HG03135 (cell line): ENCODE results near the gene HSF5.
"Not testable (repeated sequence)": the region's sequence is repeated elsewhere in the genome, so short reads cannot be mapped to it uniquely, and the experiment has no call there.

Source experiments
- ATAC-seq: cut with Tn5 transposase; IDR thresholded peaks from one replicate; pipeline ENCODE4 v1.9.1; 2021; ENCODE audit warnings: mild to moderate bottlenecking, moderate library complexity; ENCODE audit not compliant: unreplicated experiment

The HSF5 gene

GRCh38 chr17:58517378-58517927, 29.2 kb upstream of the HSF5 start:
- ATAC-seq = no peak

GRCh38 chr17:58516644-58517377, 28.6 kb upstream of the HSF5 start:
- no peak for ATAC-seq

GRCh38 chr17:58515286-58515685, 27.1 kb upstream of the HSF5 start:
- ATAC-seq = no peak

- ATAC-seq = no peak
These were observed 26.6 kb upstream of the HSF5 start for GRCh38 chr17:58514770-58515157.

GRCh38 chr17:58513965-58514769, 26.0 kb upstream of the HSF5 start, which contains the start of gene MTMR4:
Gene MTMR4, minus strand, starts transcription at chr17:58514638. Its CDS starts 231 bp downstream, at chr17:58514407.
- ATAC-seq = no peak

- no peak for ATAC-seq
These were observed 25.2 kb upstream of the HSF5 start for GRCh38 chr17:58513267-58513964.

GRCh38 chr17:58510075-58510474, 21.9 kb upstream of the HSF5 start:
- no peak for ATAC-seq

- ATAC-seq = no peak
These were observed 20.3 kb upstream of the HSF5 start for GRCh38 chr17:58508341-58509067.

GRCh38 chr17:58507123-58507634, 19.0 kb upstream of the HSF5 start:
- no peak for ATAC-seq

- no peak for ATAC-seq
These were observed 18.3 kb upstream of the HSF5 start for GRCh38 chr17:58506354-58507080.

GRCh38 chr17:58504826-58505351, 16.7 kb upstream of the HSF5 start:
- ATAC-seq = peak; percentile 84

GRCh38 chr17:58503866-58504265, 15.7 kb upstream of the HSF5 start:
- no peak for ATAC-seq

GRCh38 chr17:58503134-58503533, 14.9 kb upstream of the HSF5 start:
- ATAC-seq = not testable (repeated sequence)

- ATAC-seq = no peak
These were observed 13.2 kb upstream of the HSF5 start for GRCh38 chr17:58501451-58501850.

GRCh38 chr17:58498177-58498828, 10.1 kb upstream of the HSF5 start:
- no peak for ATAC-seq

- ATAC-seq = no peak
These were observed 5.3 kb upstream of the HSF5 start for GRCh38 chr17:58493506-58493905.

- ATAC-seq = no peak
These were observed 4.3 kb upstream of the HSF5 start for GRCh38 chr17:58492238-58493121.

GRCh38 chr17:58491510-58492045, 3.4 kb upstream of the HSF5 start:
- ATAC-seq = no peak
